Transverse colon (tissue), 4 donors: ENCODE results near the gene ZPBP2. TPM values are rescaled to one million over a fixed set of nuclear protein-coding genes. Genes with fewer than 3 reads are reported as not detected.

Experiments
- DNase-seq: peaks from one replicate; pipeline ENCODE4 v3.0.0-alpha.2; 2019
- H3K27ac ChIP-seq, 4 donors: fragments of 200-600 bp; sonication (generic); 2 replicates each; pipeline ENCODE4 v1.5.1; 2016 to 2018; ENCODE audit warnings: inconsistent platforms in 4 of 4
- H3K27me3 ChIP-seq: fragments of 200-600 bp; sonication (generic); 2 replicates; pipeline ENCODE4 v1.5.1; 2017; ENCODE audit warnings: inconsistent platforms
- H3K36me3 ChIP-seq, 4 donors: fragments of 200-600 bp; sonication (generic); 2 replicates each; pipeline ENCODE4 v1.5.1; 2017 to 2019; ENCODE audit warnings: inconsistent platforms in 4 of 4
- H3K4me1 ChIP-seq, 4 donors: fragments of 200-600 bp; sonication (generic); 2 replicates each; pipeline ENCODE4 v1.5.1; 2017 to 2020; ENCODE audit warnings: inconsistent platforms in 4 of 4
- H3K4me3 ChIP-seq, 4 donors: fragments of 200-600 bp; sonication (generic); 1 replicate in 1 of 4; 2 replicates in 3 of 4; pipeline versions ENCODE4 v1.5.1 to v1.6.1; 2017 to 2019; ENCODE audit warnings: inconsistent platforms in 4 of 4
- H3K9me3 ChIP-seq, 2 donors: fragments of 200-600 bp; sonication (generic); 2 replicates each; pipeline ENCODE4 v1.5.1; 2017 to 2019; ENCODE audit warnings: inconsistent platforms in 2 of 2
- EP300 ChIP-seq: sonication (generic); formaldehyde crosslinking; IDR thresholded peaks from one replicate; pipeline ENCODE4 v1.6.1; 2017; ENCODE audit warnings: antibody characterized with exemption, low read depth
- POLR2A ChIP-seq: fragments of 450-650 bp; IDR thresholded peaks from one replicate; pipeline ENCODE4 v1.6.1; 2016; ENCODE audit warnings: antibody characterized with exemption, mild to moderate bottlenecking, moderate library complexity
- POLR2AphosphoS5 ChIP-seq, 3 donors: sonication (generic); formaldehyde crosslinking; IDR thresholded peaks; one replicate each; pipeline ENCODE4 v1.6.1; 2016; ENCODE audit warnings: antibody characterized with exemption in 3 of 3
- WGBS, 2 donors: methylation state at CpG; one replicate each; pipeline ENCODE4 v1.1.5; 2018; ENCODE audit warnings: low coverage in 1 of 2; 5-methylcytosine and 5-hydroxymethylcytosine counted together
- in situ Hi-C, 4 donors: fragments of 200-750 bp; cut with MboI; loops; one replicate each; pipeline versions ENCODE4 v1.15.0 to v1.15.1; 2017; ENCODE audit warnings: low sequenced_read_pairs in 3 of 4, low pct_ligation_motif_present in 1 of 4, low pct_unique_long_range_greater_than_20kb in 1 of 4
- intact Hi-C: fragments of 100-400 bp; cut with DNase I; formaldehyde crosslinking; loops from one replicate; pipeline ENCODE4 v1.15.1; 2023; ENCODE audit warnings: low total_unique reads
- total RNA-seq, 4 donors: library from RNA; depleted of rRNA; stranded (reverse); fragments of >200 nt; gene quantifications; one replicate each; pipeline ENCODE4 v1.1.0, GENCODE V29; 2016
- TF ChIP-seq, protein P1 (sequence below), 5 experiments: fragments of 200-600 bp in 3 of 5; fragments of 450-650 bp in 2 of 5; sonication (generic) in 3 of 5; IDR thresholded peaks; 1 replicate in 2 of 5; 2 replicates in 3 of 5; pipeline ENCODE4 v1.5.1; 2016 to 2017; ENCODE audit warnings: antibody characterized with exemption in 5 of 5, inconsistent platforms in 3 of 5, mild to moderate bottlenecking in 2 of 5, moderate library complexity in 1 of 5

Gene ZPBP2
- total RNA-seq, 4 donors from 2014 or later: 0.27 TPM; not detected in 3

DNA sequence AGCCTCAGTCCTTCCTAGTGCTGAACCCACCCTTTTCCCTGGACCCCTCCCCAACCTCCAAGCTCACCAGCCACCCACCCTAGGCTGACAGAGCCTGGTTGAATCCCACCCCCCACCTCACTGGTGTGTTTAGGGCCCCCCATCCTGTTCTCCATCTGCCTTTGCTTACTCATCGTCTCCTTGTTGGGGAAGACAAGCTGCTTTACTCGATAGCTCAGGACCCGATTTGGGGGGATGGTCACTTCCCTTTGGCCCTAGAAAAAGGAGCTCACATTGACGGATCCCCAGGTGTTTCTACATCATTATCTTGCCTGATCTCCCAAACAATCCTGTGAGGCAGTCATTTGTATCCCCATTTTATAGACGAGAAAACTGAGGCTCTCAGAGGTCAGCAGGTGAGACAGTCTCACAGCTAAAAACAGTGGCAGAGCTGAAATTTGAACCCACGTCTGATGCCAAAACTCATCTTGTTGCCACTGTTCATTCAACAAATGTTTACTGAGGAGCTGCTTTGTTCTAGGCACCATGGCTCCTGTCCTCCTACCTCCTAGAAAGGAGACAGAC lies 40.9 kb downstream of the ZPBP2 start:
- 95 to 100% methylated on average over 1 to 6 of the region's 6 CpGs for WGBS, 2 donors
- TF ChIP-seq EP300: no peak
- no peak for TF ChIP-seq POLR2AphosphoS5 (IDR thresholded peaks at IDR 0.05)
- no peak for TF ChIP-seq POLR2A
- TF ChIP-seq, protein P1, sequence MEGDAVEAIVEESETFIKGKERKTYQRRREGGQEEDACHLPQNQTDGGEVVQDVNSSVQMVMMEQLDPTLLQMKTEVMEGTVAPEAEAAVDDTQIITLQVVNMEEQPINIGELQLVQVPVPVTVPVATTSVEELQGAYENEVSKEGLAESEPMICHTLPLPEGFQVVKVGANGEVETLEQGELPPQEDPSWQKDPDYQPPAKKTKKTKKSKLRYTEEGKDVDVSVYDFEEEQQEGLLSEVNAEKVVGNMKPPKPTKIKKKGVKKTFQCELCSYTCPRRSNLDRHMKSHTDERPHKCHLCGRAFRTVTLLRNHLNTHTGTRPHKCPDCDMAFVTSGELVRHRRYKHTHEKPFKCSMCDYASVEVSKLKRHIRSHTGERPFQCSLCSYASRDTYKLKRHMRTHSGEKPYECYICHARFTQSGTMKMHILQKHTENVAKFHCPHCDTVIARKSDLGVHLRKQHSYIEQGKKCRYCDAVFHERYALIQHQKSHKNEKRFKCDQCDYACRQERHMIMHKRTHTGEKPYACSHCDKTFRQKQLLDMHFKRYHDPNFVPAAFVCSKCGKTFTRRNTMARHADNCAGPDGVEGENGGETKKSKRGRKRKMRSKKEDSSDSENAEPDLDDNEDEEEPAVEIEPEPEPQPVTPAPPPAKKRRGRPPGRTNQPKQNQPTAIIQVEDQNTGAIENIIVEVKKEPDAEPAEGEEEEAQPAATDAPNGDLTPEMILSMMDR (IDR thresholded peaks at IDR 0.05): no peak
- H3K4me3 ChIP-seq: no peak overlapping the region
- peaks cover 0 to 10% (median 2%) of the 10 kb centered on the region in 4 donors for H3K36me3 ChIP-seq
- in situ Hi-C loops: no loop called here
- H3K27me3 ChIP-seq: no peaks in the 10 kb centered on the region
- no peaks in the 10 kb centered on the region for H3K9me3 ChIP-seq
- H3K27ac ChIP-seq: no peak overlapping the region
- intact Hi-C loops: no loop called here
- H3K4me1 ChIP-seq: no peaks in the 10 kb centered on the region
- no peak for DNase-seq

- TF ChIP-seq, protein P1 (IDR thresholded peaks at IDR 0.05): no peak
- no peak for TF ChIP-seq POLR2A
- H3K36me3 ChIP-seq: peaks cover 0 to 8% (median 2%) of the 10 kb centered on the region in 4 donors
- H3K27ac ChIP-seq: no peak overlapping the region
- intact Hi-C loops (no loop called here), in situ Hi-C loops (no loop called here)
- no peaks in the 10 kb centered on the region for H3K27me3 ChIP-seq
- peaks cover 0 to 25% (median 11%) of the 10 kb centered on the region in 4 donors for H3K4me1 ChIP-seq
- no peak overlapping the region for H3K4me3 ChIP-seq
- no peaks in the 10 kb centered on the region for H3K9me3 ChIP-seq
- no peak for DNase-seq
- 86 to 89% methylated on average over 1 to 3 of the region's 3 CpGs for WGBS, 2 donors
Observed at GRCh38 chr17:39913989-39914388, 46.0 kb downstream of the ZPBP2 start.

GRCh38 chr17:39915559-39915958 lies 47.6 kb downstream of the ZPBP2 start:
- WGBS, 2 donors: 73 to 87% methylated on average over 3 to 4 of the region's 4 CpGs
- peak overlapping the region; percentile 75 to 85 (median 80) for H3K27ac ChIP-seq
- peaks cover 0 to 25% (median 12%) of the 10 kb centered on the region in 4 donors for H3K4me1 ChIP-seq
- H3K4me3 ChIP-seq: no peak overlapping the region
- TF ChIP-seq EP300 (no peak), POLR2A (no peak), POLR2AphosphoS5 (IDR thresholded peaks at IDR 0.05) (no peak)
- TF ChIP-seq, protein P1 (IDR thresholded peaks at IDR 0.05): no peak
- H3K36me3 ChIP-seq: no peaks in the 10 kb centered on the region
- H3K9me3 ChIP-seq: no peaks in the 10 kb centered on the region
- in situ Hi-C loops (no loop called here), intact Hi-C loops (no loop called here)
- H3K27me3 ChIP-seq: no peaks in the 10 kb centered on the region
- no peak for DNase-seq

DNA sequence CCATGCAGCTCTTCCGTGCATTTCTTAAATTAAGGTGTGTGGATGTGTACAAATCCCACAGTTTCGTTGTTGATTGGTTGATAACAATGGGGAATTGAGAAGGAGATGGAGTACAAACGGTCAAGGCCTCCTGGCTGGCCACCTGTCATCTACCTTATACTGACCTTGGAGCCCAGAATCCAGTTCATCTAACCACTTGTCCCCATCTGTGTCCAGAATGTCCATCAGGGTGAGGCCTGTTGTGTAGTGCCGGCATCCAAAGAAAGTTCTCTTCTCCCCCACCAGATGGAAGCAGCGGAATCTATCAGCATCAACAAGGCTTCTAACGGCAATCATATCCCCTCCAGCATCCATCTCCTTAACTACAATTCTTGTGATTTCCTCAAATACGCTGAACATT lies 48.9 kb downstream of the ZPBP2 start:
- no peak for DNase-seq
- intact Hi-C loops (no loop called here), in situ Hi-C loops (no loop called here)
- Histone ChIP-seq H3K4me3 (no peak overlapping the region), H3K4me1 (peaks cover 0 to 25% (median 12%) of the 10 kb centered on the region in 4 donors), H3K27ac (peak overlapping the region; percentile 75 to 85 (median 80)), H3K27me3 (no peaks in the 10 kb centered on the region), H3K9me3 (no peaks in the 10 kb centered on the region), H3K36me3 (peaks cover 0 to 3% (median under 1%) of the 10 kb centered on the region in 4 donors)
- no peak for TF ChIP-seq POLR2AphosphoS5 (IDR thresholded peaks at IDR 0.05)
- no peak for TF ChIP-seq POLR2A
- TF ChIP-seq EP300: no peak
- TF ChIP-seq, protein P1 (IDR thresholded peaks at IDR 0.05): peak in 1 of 5 experiments; percentile 9
- WGBS, 2 donors: 45 to 67% methylated on average over 2 to 7 of the region's 7 CpGs
